H1 (cell line): Measurements from ENCODE around the gene PTEN. TPM values are rescaled to one million over a fixed set of nuclear protein-coding genes. Genes with fewer than 3 reads are reported as not detected.

Source experiments
- BCL11A ChIP-seq, 2 experiments: IDR thresholded peaks; one replicate each; pipeline ENCODE4 v1.6.1; 2011; ENCODE audit warnings: low read depth in 2 of 2, low read length in 2 of 2, mild to moderate bottlenecking in 2 of 2
- PHF8 ChIP-seq: fragments of 200-600 bp; sonication (generic); conservative IDR thresholded peaks from 2 replicates; pipeline ENCODE4 v1.7.1; 2012; ENCODE audit warnings: low read depth, mild to moderate bottlenecking, inconsistent platforms, low read length, moderate library complexity
- RNF2 ChIP-seq: fragments of 200-900, 300-1000 bp; sonication (generic); IDR thresholded peaks from 2 replicates; pipeline ENCODE4 v1.7.1; 2016; ENCODE audit warnings: borderline replicate concordance, low read depth, mild to moderate bottlenecking, antibody characterized with exemption, low read length; ENCODE audit not compliant: poor library complexity, severe bottlenecking; ENCODE audit errors: missing control alignments
- TCF12 ChIP-seq: IDR thresholded peaks from 2 replicates; pipeline ENCODE4 v1.6.1; 2011; ENCODE audit warnings: low read depth, mild to moderate bottlenecking, low read length
- polyA plus RNA-seq, 7 experiments: library from polyadenylated mRNA; depleted of rRNA in 3 of 7; stranded (reverse) in 5 of 7; unstranded in 2 of 7; fragments of >200 nt in 5 of 7; fragments of 200-250 nt in 2 of 7; gene quantifications; 1 replicate in 5 of 7; 2 replicates in 1 of 7; 4 replicates in 1 of 7; pipeline versions ENCODE4 v1.2.1 to v1.2.3, GENCODE V29; 2011 to 2013; ENCODE audit warnings: missing spikeins in 2 of 7, mixed read lengths in 2 of 7
- total RNA-seq: library from RNA; stranded (reverse); fragmentation: NEBNext Ultra II Directional; extraction: Animal tissue kit (Norgen Biotek cat#: 25700); gene quantifications from 2 replicates; pipeline ENCODE4 v1.2.1, GENCODE V29; 2021

Gene PTEN
- total and polyA plus RNA-seq, 2 of the 8 experiments (the other 6 are each of a cell fraction or from before 2014, with no cell fraction given), result 6.3 to 48.7 TPM

- no peak for TF ChIP-seq RNF2
- no peak for TF ChIP-seq TCF12
- TF ChIP-seq BCL11A (IDR thresholded peaks at IDR 0.05; ENCODE audit: low read depth in 2 of 2, low read length in 2 of 2), result no peak
- TF ChIP-seq PHF8, result no peak
- TF ChIP-seq, all 59 proteins: peak for 0
These were observed 32.0 kb downstream of the PTEN start (continued) for GRCh38 chr10:87895430-87895829.
